Activated CD4-positive, alpha-beta T cell treated with anti-CD3 and anti-CD28 coated beads for 48 hours (primary cell): ENCODE data around the gene GPC1.
"Not testable (repeated sequence)": the region's sequence is repeated elsewhere in the genome, so short reads cannot be mapped to it uniquely, and the experiment has no call there.

Experiments used
- DNase-seq: peaks from one replicate; pipeline ENCODE4 v3.0.0-alpha.2; 2020

Gene GPC1, protein sequence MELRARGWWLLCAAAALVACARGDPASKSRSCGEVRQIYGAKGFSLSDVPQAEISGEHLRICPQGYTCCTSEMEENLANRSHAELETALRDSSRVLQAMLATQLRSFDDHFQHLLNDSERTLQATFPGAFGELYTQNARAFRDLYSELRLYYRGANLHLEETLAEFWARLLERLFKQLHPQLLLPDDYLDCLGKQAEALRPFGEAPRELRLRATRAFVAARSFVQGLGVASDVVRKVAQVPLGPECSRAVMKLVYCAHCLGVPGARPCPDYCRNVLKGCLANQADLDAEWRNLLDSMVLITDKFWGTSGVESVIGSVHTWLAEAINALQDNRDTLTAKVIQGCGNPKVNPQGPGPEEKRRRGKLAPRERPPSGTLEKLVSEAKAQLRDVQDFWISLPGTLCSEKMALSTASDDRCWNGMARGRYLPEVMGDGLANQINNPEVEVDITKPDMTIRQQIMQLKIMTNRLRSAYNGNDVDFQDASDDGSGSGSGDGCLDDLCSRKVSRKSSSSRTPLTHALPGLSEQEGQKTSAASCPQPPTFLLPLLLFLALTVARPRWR

GRCh38 chr2:240435457-240435947 lies at the start of gene GPC1:
GPC1 (plus strand) TSS chr2:240435663; CDS start chr2:240435919, 256 bp downstream.
- DNase-seq: no peak

- DNase-seq: no peak
Observed at GRCh38 chr2:240386326-240386725, 49.1 kb upstream of the GPC1 start.

DNA sequence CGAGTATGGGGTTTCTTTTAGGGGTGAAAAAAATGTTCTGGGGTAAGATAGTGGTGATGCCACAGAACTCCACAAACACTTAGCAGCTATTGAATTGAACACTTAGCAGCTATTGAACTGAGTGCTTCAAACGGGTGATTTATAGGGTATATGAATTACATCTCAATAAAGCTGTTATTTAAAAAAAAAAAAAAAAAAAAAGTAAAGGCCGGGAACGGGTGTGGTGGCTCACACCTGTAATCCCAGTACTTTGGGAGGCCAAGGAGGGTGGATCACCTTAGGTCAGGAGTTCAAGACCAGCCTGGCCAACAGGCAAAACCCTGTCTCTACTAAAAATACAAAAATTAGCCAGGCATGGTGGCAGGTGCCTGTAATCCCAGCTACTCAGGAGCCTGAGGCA lies 48.7 kb upstream of the GPC1 start:
- DNase-seq: not testable (repeated sequence)

DNA sequence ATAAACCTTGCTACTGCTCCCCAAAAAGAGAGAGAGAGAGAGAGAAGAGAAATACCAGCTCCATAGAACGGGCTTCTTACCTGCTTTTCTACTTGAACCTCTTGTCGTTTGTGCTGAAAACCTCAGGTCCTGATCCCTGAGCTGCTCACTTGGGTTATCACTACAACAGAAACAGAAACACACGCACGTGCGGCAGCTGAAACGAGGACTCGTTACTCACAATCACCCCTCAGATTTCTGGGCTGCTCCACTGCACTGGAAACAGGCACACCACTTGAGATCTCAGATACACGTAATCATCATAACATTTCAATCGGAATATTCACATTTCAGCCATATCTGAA lies 48.2 kb upstream of the GPC1 start:
- DNase-seq: no peak

- DNase-seq: no peak
Observed at GRCh38 chr2:240387669-240388358, 47.6 kb upstream of the GPC1 start.

DNA sequence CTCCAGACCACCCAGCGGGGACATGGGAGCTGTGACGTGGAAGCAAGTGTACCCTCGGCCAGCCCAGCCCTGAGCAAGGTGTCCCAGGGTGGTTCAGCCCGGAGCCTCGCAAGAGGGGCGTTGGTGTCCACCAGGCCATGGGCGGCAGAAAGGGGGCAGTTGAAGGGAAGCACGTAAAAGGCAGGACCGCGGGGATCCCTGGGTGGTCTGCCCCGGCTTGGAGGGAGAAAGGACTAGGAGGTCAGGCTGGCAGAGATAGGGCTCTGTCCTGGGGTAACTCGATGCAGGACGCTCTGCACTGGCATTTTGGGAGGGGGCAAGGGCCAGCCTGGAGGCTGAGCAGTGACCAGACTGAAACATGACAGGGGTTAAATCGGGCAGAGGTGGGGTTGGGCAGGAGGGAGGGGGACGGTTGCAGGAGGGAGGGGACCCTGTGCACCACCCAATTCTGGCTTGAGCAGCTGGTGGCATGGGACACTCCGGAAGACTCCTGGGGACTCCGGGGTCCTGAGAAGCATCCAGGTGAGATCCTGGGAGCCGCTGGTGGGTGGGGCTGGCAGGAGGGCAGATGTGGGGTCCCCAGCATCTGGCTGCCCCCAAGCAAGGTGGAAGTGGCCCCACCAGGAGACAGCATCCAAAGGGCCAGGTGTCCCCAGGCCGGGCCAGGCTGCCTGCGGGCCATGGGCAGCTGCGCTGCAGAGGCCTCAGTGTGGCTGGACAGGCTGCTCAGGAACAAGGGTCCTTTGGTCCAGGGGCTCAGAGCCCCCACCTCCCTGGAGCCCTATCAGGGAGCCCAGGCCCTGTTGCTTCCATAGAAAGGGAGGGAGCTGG lies 46.8 kb upstream of the GPC1 start:
- no peak for DNase-seq

DNA sequence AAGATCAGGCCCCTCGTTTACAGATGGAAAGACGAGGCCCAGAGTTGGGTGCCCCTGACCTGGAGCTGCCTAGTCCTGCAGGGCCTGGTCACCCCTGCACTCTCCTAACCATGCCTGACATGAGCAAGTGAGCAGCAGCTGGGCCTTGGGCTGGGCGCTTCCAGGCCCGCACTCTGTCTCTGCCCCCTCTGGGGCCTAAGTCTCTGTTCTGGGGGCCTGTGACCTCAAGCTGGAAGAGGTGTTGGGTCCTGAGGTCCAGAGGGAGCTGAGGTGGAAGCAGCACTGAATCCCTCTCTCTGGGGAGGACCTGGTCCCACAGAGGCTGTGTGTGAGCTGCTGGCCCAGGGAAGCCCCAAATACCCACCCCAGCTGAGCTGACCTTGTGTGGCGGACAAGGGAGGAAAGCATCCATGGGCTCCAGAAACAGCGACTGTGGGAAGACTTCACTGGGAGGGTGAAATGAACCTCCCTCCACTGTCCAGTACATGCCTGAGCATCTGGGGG lies 46.1 kb upstream of the GPC1 start:
- DNase-seq: no peak

- no peak for DNase-seq
Observed at GRCh38 chr2:240390091-240391073, 45.1 kb upstream of the GPC1 start.

DNA sequence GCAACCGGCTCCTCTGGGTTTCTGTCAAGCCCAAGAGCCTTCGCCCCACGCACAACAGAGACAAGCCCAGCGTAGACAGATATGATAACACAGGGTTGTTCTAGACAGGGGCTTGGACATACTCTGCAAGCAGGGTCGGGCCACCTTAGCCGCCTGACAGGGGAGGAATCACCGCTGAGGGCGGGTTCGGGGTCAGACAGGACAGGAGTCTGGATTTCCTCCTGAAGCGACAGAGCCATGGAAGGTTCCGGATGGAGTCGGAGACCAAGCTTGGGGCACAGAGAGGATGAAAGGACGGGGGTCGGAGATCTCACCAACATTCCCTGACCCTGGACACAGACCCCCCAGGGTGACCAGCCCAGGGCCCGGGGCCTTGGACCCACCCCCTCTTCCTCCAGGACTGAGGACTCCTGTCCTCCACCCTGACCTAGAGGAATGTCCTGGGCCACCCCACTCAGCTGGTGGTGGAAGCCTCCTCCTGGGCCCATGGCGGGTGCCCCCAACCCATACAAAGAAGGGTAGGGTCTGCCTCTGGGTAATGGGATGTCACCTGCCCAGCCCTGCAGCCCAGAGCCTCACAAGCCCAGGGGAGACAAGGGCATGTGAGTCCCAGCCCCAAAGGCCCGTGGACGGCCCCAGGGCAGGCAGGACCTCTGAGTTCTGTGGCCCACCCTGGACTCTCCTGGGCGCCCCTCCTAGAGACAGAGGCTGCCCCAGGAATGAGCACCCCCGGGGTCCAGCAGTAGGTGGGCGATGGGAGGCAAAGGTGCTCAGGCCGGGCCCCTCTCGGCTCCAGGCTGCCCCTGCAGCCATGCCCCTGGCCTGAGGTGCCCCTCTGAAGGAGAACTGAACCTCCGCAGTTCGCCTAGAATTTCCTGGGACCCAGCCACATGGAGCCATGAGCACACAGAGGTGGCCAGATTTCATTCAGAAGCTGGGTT lies 44.1 kb upstream of the GPC1 start:
- DNase-seq: no peak

DNA sequence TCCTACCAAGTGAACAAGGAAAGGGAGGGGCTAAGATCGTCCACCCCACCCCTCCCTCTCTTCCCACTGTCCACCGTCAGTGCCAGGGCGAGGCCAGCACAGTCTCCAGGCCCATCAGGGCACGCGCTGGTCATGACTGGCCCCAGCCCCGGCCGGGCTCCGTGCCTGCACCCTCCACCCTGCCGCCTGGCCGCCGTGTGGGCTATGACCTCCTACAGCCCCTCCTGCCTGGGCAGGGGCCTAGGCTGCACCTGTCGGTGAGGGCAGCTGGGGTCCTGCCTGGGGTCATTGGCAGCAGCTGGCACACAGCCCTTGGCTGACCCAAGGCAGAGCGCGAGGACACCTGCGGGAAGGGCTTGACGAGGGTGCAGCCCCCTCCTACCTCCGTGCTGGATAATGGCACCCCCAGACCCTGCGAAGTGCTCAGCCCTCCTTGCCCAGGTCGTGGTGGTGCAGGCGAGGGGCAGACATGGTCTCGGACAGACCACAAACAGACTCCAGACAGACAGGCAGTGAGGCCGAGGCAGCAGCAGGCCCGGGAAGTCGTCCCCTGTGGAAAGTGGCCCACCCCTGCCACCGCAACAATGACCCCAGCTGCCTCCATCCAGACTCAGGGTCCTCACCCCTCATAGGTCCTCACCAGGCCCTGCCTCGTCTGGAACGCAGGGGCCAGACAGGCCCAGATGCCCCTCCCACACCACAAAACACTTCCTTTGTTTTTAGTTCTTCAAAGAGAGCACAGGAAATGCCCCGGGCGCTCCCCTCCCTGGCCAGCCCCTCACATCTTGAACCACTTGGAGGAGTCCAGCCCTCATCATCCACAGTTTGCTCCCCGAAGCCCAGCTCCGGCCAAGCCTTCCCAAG lies 43.1 kb upstream of the GPC1 start:
- DNase-seq: no peak

DNA sequence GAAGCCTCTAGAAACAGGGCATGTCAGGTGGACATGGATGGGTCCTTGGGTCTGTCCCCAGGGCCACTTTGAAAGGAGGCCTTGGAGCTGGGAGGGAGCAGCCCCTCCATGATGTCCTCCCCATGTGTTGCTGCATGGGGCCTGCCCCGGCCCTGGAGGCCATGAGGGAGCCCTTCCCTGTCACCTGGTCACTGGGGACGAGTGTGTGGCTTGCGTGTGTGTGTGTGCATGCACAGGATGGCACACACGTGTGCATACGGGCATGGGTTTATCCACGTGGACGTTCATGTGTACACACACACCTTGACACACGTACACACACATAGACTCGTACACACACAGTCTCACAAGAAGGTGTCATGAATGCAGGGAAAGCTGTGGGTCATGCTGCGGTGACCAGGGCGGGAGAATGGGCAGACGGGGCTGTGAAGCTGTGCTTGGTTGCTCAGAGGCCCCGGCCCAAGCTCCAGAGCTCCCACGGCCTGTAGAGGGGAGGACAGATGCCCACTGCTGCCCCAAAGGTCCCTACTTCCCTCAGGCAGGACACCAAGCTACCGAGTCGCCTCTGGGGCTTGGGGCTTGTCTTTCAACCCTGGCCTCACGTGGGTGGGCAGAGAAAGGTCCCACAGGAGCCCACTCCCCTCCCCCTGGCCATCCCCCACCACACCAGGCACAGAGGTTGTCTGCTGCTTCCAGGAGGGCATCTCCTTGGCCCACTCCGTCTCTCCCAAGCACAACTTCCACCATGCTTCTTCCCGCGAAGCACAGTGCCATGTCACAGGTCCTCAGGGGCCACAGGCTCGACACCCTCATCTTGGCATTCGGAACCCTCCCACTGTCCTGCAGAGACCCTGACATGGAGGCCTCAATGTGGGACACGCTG lies 42.3 kb upstream of the GPC1 start:
- no peak for DNase-seq

DNA sequence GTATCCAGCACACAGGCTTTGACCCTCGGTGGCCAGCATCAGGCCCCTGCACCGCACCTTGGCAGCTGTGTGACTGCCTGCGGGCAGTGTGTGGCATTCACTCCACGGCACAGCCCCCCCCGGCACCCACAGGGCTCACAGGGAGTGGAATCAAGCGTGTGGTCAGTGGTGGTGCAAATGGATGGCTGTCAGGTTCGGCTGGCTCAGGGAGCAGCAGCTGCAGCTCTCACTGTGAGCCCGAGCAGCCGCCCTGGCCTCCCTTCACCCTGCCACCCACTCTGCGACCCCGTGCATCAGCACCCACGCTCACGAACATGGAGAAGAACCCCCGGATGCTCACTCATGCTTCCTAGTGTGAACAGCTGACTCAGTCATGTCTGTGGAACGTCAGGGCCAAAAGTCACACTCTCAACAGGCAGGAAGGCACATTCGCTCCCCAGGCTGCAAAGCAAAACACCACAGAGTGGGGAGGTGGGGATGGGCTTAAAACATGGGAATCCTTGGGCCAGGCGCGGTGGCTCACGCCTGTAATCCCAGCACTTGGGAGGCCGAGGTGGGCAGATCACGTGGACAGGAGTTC lies 41.5 kb upstream of the GPC1 start:
- DNase-seq: no peak

GRCh38 chr2:240394549-240394948 lies 40.9 kb upstream of the GPC1 start:
- DNase-seq: no peak

DNA sequence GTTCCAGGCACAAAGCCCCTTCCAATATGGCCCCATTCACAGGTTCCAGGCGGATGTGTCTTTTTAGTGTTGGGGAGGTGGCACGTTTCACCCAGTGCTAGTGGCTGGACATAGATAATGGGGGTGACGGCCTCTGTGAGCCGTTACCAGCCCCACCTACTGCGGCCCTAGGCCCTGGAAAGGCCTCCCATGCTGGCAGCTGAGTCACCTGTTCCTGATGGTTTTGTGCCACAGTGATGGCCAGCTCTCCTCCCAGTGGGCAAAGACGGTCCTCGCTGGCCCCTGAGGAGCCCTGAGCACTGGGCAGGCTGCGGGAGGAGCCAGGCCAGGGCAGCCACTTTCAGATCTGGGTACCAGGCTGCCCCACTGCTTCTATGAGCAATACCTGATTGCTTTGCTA lies 40.0 kb upstream of the GPC1 start:
- DNase-seq: no peak

DNA sequence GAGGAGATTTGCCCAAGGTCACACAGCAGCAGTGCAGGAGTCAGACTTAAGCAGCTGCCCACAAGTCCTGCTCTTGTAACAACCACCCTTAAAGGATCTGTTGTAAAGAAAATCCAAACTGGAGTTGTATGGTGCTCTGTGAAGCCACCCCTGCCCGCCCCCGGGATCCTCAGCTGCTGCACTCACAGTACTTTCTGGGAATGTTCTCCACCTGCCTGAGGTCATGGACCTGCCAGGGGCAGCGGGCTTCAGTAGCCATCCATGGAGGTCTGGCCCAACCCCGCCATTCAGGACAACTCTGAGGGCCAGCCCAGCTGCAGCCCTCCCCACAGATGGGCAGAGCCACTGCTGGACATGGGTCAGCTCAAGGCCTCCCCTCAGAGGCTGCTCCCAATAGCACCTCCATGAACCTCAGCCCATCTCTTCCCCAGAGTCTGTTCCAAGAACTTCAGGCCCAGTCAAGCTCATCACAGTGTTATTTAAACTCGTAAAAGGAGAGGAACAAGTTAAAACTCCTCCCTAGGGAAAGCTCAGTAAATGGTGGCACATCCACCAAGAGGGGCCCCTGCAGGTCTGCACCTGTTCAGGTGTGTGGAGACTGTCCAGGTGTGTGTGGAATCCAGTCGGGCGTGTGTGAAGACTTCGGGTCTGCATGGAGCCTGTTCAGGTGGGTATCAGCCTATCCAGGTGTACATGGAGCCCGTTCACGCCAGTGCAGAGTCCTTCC lies 39.4 kb upstream of the GPC1 start:
- no peak for DNase-seq

GRCh38 chr2:240396623-240397541 lies 38.6 kb upstream of the GPC1 start:
- no peak for DNase-seq
